HCT116 (cell line): ENCODE data around the gene ZBTB47. TPM values are rescaled to one million over a fixed set of nuclear protein-coding genes. Genes with fewer than 3 reads are reported as not detected.

Experiments
- ATAC-seq: fragments of 200-7000 bp; cut with Tn5 transposase; 2 replicates; pipeline ENCODE4 v1.9.1; 2020; ENCODE audit warnings: mild to moderate bottlenecking, moderate library complexity
- BruUV-seq: library from RNA; stranded (reverse); fragments of 400-500 nt; replicated peaks from 2 replicates; lab custom pipeline; 2021; lab: Mats Ljungman, UMichigan
- CTCF ChIA-PET: fragments of 300-600 bp; sonication (Branson Sonifier 250); formaldehyde crosslinking; loops from one replicate; lab custom pipeline; 2021; ENCODE audit warnings: antibody characterized with exemption; lab: Charles Lee
- POLR2A ChIA-PET: fragments of 300-600, 350-600 bp; sonication (Branson Sonifier 250); formaldehyde crosslinking; loops from one replicate; lab custom pipeline; 2021; ENCODE audit warnings: antibody characterized with exemption; lab: Charles Lee
- RAD21 ChIA-PET, 2 experiments: fragments of 300-600 bp; sonication (Branson Sonifier 250); formaldehyde crosslinking; loops; one replicate each; lab custom pipeline; 2023; ENCODE audit warnings: low total read pairs in 2 of 2; ENCODE audit not compliant: uncharacterized antibody in 2 of 2, unreplicated experiment in 2 of 2, low non-redundant PET in 1 of 2; lab: Charles Lee
- DNase-seq: peaks from one replicate; pipeline ENCODE4 v3.0.0-alpha.2; 2010; ENCODE audit warnings: low read depth, low spot score
- H2AFZ ChIP-seq: fragments of 200-600 bp; shearing (Covaris generic), sonication (generic); 2 replicates; pipeline ENCODE4 v1.6.1; 2017; ENCODE audit warnings: low read depth, mixed run types, mixed read lengths, antibody characterized with exemption, low read length; ENCODE audit not compliant: poor library complexity, severe bottlenecking
- H3K27ac ChIP-seq: 2 replicates; pipeline ENCODE4 v1.5.1; 2012; ENCODE audit warnings: low read depth, low read length
- H3K27me3 ChIP-seq: fragments of 200-600 bp; sonication (generic); 2 replicates; pipeline ENCODE4 v1.6.1; 2016; ENCODE audit warnings: mixed run types, low read length, mixed read lengths; ENCODE audit not compliant: insufficient read depth
- H3K36me3 ChIP-seq, 2 experiments: fragments of 200-500 bp in 1 of 2; fragments of 200-600 bp in 1 of 2; sonication (Bioruptor generic) in 1 of 2; sonication (generic) in 1 of 2; 2 replicates each; pipeline versions ENCODE4 v1.5.1 to v1.6.1; 2014 to 2016; ENCODE audit warnings: low read length in 2 of 2, inconsistent platforms in 1 of 2, mixed read lengths in 1 of 2, mixed run types in 1 of 2; ENCODE audit not compliant: insufficient read depth in 2 of 2, control insufficient read depth in 1 of 2
- H3K4me1 ChIP-seq, 2 experiments: fragments of 200-600 bp in 1 of 2; sonication (generic) in 1 of 2; 2 replicates each; pipeline versions ENCODE4 v1.5.1 to v1.6.1; 2012 to 2017; ENCODE audit warnings: low read length in 2 of 2, inconsistent platforms in 1 of 2, mild to moderate bottlenecking in 1 of 2, mixed read lengths in 1 of 2, mixed run types in 1 of 2, moderate library complexity in 1 of 2; ENCODE audit not compliant: insufficient read depth in 2 of 2, control insufficient read depth in 1 of 2
- H3K4me2 ChIP-seq: fragments of 200-600 bp; sonication (generic); 2 replicates; pipeline ENCODE4 v1.6.1; 2017; ENCODE audit warnings: mixed run types, low read length, mixed read lengths
- H3K4me3 ChIP-seq, 2 experiments: fragments of 200-600 bp in 1 of 2; sonication (generic) in 1 of 2; replicated peaks in 1 of 2; 2 replicates each; pipeline ENCODE4 v1.5.1; 2011 to 2016; ENCODE audit warnings: low read length in 2 of 2, control low read depth in 1 of 2, low read depth in 1 of 2, mild to moderate bottlenecking in 1 of 2, mixed read lengths in 1 of 2, mixed run types in 1 of 2
- H3K79me2 ChIP-seq: fragments of 200-600 bp; sonication (generic); 2 replicates; pipeline ENCODE4 v1.6.1; 2017; ENCODE audit warnings: mild to moderate bottlenecking, mixed run types, low read length, moderate library complexity, mixed read lengths; ENCODE audit not compliant: insufficient read depth
- H3K9ac ChIP-seq: fragments of 200-600 bp; sonication (generic); 2 replicates; pipeline ENCODE4 v1.6.1; 2016; ENCODE audit warnings: low read length, mixed read lengths
- H3K9me2 ChIP-seq: fragments of 200-600 bp; sonication (generic), shearing (Covaris generic); 2 replicates; pipeline ENCODE4 v1.6.1; 2017; ENCODE audit warnings: mixed run types, mild to moderate bottlenecking, moderate library complexity; ENCODE audit not compliant: insufficient read depth
- H3K9me3 ChIP-seq, 2 experiments: fragments of 200-500 bp in 1 of 2; fragments of 200-600 bp in 1 of 2; sonication (Bioruptor generic) in 1 of 2; sonication (generic) in 1 of 2; 2 replicates each; pipeline ENCODE4 v1.6.1; 2014 to 2017; ENCODE audit warnings: low read length in 2 of 2, mixed read lengths in 2 of 2, inconsistent platforms in 1 of 2, low read depth in 1 of 2, mild to moderate bottlenecking in 1 of 2, mixed run types in 1 of 2, moderate library complexity in 1 of 2; ENCODE audit not compliant: control insufficient read depth in 1 of 2, insufficient read depth in 1 of 2
- H4K20me1 ChIP-seq: fragments of 200-600 bp; sonication (generic), shearing (Covaris generic); 2 replicates; pipeline ENCODE4 v1.6.1; 2017; ENCODE audit warnings: mixed run types, mild to moderate bottlenecking, moderate library complexity; ENCODE audit not compliant: insufficient read depth
- CBX3 ChIP-seq: IDR thresholded peaks from 2 replicates; pipeline ENCODE4 v1.6.1; 2012; ENCODE audit warnings: low read depth
- CEBPB ChIP-seq: IDR thresholded peaks from 2 replicates; pipeline ENCODE4 v1.6.1; 2012; ENCODE audit warnings: low read depth
- FOSL1 ChIP-seq: IDR thresholded peaks from 2 replicates; pipeline ENCODE4 v1.6.1; 2012; ENCODE audit warnings: low read depth
- POLR2A ChIP-seq: IDR thresholded peaks from 2 replicates; pipeline ENCODE4 v1.7.0; 2011; ENCODE audit warnings: borderline replicate concordance; ENCODE audit not compliant: insufficient read depth, insufficient read length; ENCODE audit errors: extremely low read depth
- SIN3A ChIP-seq: IDR thresholded peaks from 2 replicates; pipeline ENCODE4 v1.6.1; 2012; ENCODE audit warnings: low read depth
- SP1 ChIP-seq: IDR thresholded peaks from 2 replicates; pipeline ENCODE4 v1.6.1; 2012; ENCODE audit warnings: low read depth
- YY1 ChIP-seq: IDR thresholded peaks from 2 replicates; pipeline ENCODE4 v1.6.1; 2011; ENCODE audit warnings: low read length, low read depth, moderate library complexity, mild to moderate bottlenecking; ENCODE audit not compliant: insufficient replicate concordance; ENCODE audit errors: extremely low read depth
- ZFX ChIP-seq: fragments of 450-650 bp; IDR thresholded peaks from 2 replicates; pipeline ENCODE4 v1.6.1; 2017
- ZNF274 ChIP-seq: fragments of 200-500 bp; sonication (Bioruptor generic); IDR thresholded peaks from 2 replicates; pipeline ENCODE4 v1.6.1; 2014; ENCODE audit warnings: mild to moderate bottlenecking, low read depth, low read length, inconsistent platforms
- intact Hi-C: fragments of 100-400 bp; cut with micrococcal nuclease; formaldehyde crosslinking; loops from 2 replicates; pipeline ENCODE4 v1.10.0; 2022
- total RNA-seq: library from RNA; stranded (reverse); gene quantifications from one replicate; pipeline ENCODE4 v1.2.1, GENCODE V29; 2021; ENCODE audit not compliant: unreplicated experiment
- TF ChIP-seq, protein P1 (sequence below): IDR thresholded peaks from 2 replicates; pipeline ENCODE4 v1.6.1; 2012
- TF ChIP-seq, protein P2 (sequence below), 3 experiments: fragments of 200-600 bp in 1 of 3; sonication (generic) in 1 of 3; IDR thresholded peaks in 2 of 3; conservative IDR thresholded peaks in 1 of 3; 2 replicates each; pipeline ENCODE4 v1.5.1; 2012 to 2017; ENCODE audit warnings: low read depth in 2 of 3, low read length in 2 of 3, antibody characterized with exemption in 1 of 3, borderline replicate concordance in 1 of 3, control low read depth in 1 of 3, mild to moderate bottlenecking in 1 of 3, mixed read lengths in 1 of 3, mixed run types in 1 of 3, moderate library complexity in 1 of 3; ENCODE audit not compliant: insufficient read depth in 1 of 3
- TF ChIP-seq, protein P3 (sequence below): IDR thresholded peaks from 2 replicates; pipeline ENCODE4 v1.6.1; 2012

The ZBTB47 gene
- total RNA-seq, 1 experiment from 2014 or later: 6.3 TPM

DNA sequence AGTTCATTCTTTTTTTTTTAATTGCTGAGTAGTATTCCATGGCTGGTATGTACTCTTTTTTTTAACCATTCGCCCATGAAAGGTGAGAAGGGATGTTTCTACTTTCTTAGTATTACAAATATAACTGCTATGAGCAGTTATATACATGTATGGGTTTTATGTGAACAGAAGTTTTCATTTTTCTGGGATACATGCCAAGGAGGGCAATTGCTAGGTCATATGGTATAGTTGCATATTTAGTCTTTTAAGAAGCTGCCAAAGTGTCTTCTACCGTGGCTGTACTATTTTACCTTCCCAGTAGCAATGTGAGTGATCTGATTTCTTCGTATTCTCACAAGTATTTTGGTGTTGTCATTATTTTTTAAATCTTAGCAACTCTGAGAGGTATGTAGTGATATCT is 20.6 kb downstream of the ZBTB47 start:
- no peaks in the 10 kb centered on the region for H3K27me3 ChIP-seq
- H3K9ac ChIP-seq: no peak overlapping the region
- no peak overlapping the region for H3K4me2 ChIP-seq
- peaks cover 0 to 10% of the 10 kb centered on the region in 2 experiments; a peak in 1 of 4 replicates for H3K9me3 ChIP-seq
- no peaks in the 10 kb centered on the region for H3K4me1 ChIP-seq
- POLR2A ChIA-PET: no interaction called here
- no peak overlapping the region for H3K4me3 ChIP-seq
- no peaks in the 10 kb centered on the region for H3K79me2 ChIP-seq
- no TSS peak for BruUV-seq
- H3K36me3 ChIP-seq: no peaks in the 10 kb centered on the region
- TF ChIP-seq POLR2A: no peak
- no peak for TF ChIP-seq SIN3A
- no peak for TF ChIP-seq YY1
- no peak for TF ChIP-seq SP1
- TF ChIP-seq, protein P1, sequence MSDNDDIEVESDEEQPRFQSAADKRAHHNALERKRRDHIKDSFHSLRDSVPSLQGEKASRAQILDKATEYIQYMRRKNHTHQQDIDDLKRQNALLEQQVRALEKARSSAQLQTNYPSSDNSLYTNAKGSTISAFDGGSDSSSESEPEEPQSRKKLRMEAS: no peak
- no peak for TF ChIP-seq FOSL1
- TF ChIP-seq, protein P2, sequence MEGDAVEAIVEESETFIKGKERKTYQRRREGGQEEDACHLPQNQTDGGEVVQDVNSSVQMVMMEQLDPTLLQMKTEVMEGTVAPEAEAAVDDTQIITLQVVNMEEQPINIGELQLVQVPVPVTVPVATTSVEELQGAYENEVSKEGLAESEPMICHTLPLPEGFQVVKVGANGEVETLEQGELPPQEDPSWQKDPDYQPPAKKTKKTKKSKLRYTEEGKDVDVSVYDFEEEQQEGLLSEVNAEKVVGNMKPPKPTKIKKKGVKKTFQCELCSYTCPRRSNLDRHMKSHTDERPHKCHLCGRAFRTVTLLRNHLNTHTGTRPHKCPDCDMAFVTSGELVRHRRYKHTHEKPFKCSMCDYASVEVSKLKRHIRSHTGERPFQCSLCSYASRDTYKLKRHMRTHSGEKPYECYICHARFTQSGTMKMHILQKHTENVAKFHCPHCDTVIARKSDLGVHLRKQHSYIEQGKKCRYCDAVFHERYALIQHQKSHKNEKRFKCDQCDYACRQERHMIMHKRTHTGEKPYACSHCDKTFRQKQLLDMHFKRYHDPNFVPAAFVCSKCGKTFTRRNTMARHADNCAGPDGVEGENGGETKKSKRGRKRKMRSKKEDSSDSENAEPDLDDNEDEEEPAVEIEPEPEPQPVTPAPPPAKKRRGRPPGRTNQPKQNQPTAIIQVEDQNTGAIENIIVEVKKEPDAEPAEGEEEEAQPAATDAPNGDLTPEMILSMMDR (IDR thresholded peaks at IDR 0.05 in 2 of 3, conservative IDR thresholded peaks at IDR 0.05 in 1 of 3; ENCODE audit: borderline replicate concordance in 1 of 3, insufficient read depth in 1 of 3, low read depth in 2 of 3, low read length in 2 of 3): no peak
- TF ChIP-seq, protein P3, sequence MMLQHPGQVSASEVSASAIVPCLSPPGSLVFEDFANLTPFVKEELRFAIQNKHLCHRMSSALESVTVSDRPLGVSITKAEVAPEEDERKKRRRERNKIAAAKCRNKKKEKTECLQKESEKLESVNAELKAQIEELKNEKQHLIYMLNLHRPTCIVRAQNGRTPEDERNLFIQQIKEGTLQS: no peak
- no peak for TF ChIP-seq CBX3
- TF ChIP-seq ZFX: no peak
- TF ChIP-seq CEBPB: no peak
- no peak for TF ChIP-seq ZNF274
- H4K20me1 ChIP-seq: no peaks in the 10 kb centered on the region
- ATAC-seq (no peak), DNase-seq (no peak)
- no peak overlapping the region for H2AFZ ChIP-seq
- no peaks in the 10 kb centered on the region for H3K9me2 ChIP-seq
- intact Hi-C loops: no loop called here
- CTCF ChIA-PET: no interaction called here
- RAD21 ChIA-PET: no interaction called here
- H3K27ac ChIP-seq: no peak overlapping the region
